Kidney epithelial cell (primary cell): ENCODE results near the gene ARHGEF7. TPM values are rescaled to one million over a fixed set of nuclear protein-coding genes. Genes with fewer than 3 reads are reported as not detected.

ENCODE experiments used
- DNase-seq: peaks from one replicate; pipeline ENCODE4 v3.0.0-alpha.2; 2010; ENCODE audit warnings: low read depth
- H3K27me3 ChIP-seq: 2 replicates; pipeline ENCODE4 v1.6.0; 2011; ENCODE audit warnings: low read length; ENCODE audit not compliant: control insufficient read depth, insufficient read depth
- H3K36me3 ChIP-seq: 2 replicates; pipeline ENCODE4 v1.5.1; 2011; ENCODE audit warnings: low read length; ENCODE audit not compliant: control insufficient read depth, insufficient read depth
- H3K4me3 ChIP-seq: 2 replicates; pipeline ENCODE4 v1.5.1; 2011; ENCODE audit warnings: low read depth, mild to moderate bottlenecking, control low read depth, low read length
- total RNA-seq: library from RNA; depleted of rRNA; stranded (reverse); fragments of >200 nt; gene quantifications from 2 replicates; pipeline ENCODE4 v1.2.3, GENCODE V29; 2015
- TF ChIP-seq, protein P1 (sequence below): IDR thresholded peaks from 2 replicates; pipeline ENCODE4 v1.5.1; 2011; ENCODE audit warnings: mild to moderate bottlenecking, moderate library complexity, low read length, control low read depth, inconsistent platforms; ENCODE audit not compliant: insufficient read depth, poor library complexity, severe bottlenecking

The ARHGEF7 gene
- total RNA-seq, 1 donor from 2014 or later: 32.4 TPM

GRCh38 chr13:111177921-111178320, 62.8 kb downstream of the ARHGEF7 start:
- TF ChIP-seq, protein P1, sequence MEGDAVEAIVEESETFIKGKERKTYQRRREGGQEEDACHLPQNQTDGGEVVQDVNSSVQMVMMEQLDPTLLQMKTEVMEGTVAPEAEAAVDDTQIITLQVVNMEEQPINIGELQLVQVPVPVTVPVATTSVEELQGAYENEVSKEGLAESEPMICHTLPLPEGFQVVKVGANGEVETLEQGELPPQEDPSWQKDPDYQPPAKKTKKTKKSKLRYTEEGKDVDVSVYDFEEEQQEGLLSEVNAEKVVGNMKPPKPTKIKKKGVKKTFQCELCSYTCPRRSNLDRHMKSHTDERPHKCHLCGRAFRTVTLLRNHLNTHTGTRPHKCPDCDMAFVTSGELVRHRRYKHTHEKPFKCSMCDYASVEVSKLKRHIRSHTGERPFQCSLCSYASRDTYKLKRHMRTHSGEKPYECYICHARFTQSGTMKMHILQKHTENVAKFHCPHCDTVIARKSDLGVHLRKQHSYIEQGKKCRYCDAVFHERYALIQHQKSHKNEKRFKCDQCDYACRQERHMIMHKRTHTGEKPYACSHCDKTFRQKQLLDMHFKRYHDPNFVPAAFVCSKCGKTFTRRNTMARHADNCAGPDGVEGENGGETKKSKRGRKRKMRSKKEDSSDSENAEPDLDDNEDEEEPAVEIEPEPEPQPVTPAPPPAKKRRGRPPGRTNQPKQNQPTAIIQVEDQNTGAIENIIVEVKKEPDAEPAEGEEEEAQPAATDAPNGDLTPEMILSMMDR: no peak
- Histone ChIP-seq H3K4me3 (no peak overlapping the region), H3K27me3 (no peaks in the 10 kb centered on the region), H3K36me3 (no peaks in the 10 kb centered on the region)
- DNase-seq: no peak

GRCh38 chr13:111178402-111178801, 63.3 kb downstream of the ARHGEF7 start:
- Histone ChIP-seq H3K27me3 (no peaks in the 10 kb centered on the region), H3K4me3 (no peak overlapping the region), H3K36me3 (no peaks in the 10 kb centered on the region)
- DNase-seq: no peak
- TF ChIP-seq, protein P1: no peak

DNA sequence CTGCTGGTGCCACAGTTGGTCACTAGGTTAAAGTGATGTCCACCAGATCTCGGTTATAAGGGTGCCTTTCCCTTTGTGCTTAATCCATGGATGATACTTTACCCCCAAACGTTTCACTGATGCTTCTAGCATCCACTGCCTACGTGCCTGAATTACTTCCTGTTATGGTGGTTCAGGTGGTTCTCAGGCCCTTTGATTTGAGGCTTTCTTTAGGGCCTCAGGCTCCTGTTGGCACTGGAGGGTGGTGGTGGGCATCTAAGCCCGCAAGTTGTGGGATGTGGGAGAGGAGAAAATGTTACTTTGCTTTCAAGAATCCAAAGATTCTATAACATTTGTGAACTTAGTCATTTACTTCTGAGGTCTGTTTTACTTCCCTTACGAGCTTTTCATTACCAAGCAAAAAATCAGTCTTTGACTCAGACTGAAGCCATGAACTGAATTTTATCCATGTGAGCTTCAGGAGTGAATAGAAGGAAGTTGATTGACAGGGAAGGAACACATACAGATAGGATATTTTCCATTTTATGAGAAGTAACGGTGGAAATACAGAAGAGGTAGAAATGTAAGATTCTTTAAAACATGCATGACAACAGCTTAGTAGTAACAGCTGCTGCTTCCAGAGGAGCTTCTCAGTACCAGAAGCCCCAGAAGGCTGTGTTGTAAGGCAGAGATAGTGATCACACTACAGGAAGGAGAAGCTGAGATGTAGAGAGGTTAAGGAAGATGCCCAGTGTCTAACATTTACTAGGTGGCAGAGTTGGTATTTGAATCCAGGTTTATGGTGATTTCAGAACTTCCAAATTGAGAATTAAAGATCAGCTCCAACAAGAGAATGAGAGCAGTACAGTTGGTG, 65.0 kb downstream of the ARHGEF7 start:
- Histone ChIP-seq H3K36me3 (no peaks in the 10 kb centered on the region), H3K27me3 (no peaks in the 10 kb centered on the region), H3K4me3 (no peak overlapping the region)
- no peak for DNase-seq
- TF ChIP-seq, protein P1: no peak

DNA sequence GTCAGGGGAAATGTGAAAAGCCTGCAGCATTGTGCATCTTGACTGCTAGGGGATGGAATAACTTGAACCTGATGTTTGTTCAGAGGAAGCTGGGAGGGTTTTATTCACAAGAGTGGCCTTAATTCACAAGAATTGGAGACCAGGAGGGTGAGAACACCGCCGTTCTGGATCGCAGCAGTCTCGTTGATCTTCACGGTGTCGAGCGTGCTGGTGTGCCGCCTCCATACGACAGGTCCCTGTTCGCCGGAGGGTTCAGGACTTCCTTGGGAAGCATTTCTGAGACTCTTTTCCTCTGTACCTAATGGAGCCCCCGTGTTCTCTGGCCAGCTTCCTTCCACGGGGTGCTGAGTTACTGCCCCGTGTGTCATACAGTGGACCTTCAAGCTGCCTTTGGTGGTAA, 66.9 kb downstream of the ARHGEF7 start:
- Histone ChIP-seq H3K36me3 (no peaks in the 10 kb centered on the region), H3K4me3 (no peak overlapping the region), H3K27me3 (no peaks in the 10 kb centered on the region)
- DNase-seq: no peak
- TF ChIP-seq, protein P1: no peak

DNA sequence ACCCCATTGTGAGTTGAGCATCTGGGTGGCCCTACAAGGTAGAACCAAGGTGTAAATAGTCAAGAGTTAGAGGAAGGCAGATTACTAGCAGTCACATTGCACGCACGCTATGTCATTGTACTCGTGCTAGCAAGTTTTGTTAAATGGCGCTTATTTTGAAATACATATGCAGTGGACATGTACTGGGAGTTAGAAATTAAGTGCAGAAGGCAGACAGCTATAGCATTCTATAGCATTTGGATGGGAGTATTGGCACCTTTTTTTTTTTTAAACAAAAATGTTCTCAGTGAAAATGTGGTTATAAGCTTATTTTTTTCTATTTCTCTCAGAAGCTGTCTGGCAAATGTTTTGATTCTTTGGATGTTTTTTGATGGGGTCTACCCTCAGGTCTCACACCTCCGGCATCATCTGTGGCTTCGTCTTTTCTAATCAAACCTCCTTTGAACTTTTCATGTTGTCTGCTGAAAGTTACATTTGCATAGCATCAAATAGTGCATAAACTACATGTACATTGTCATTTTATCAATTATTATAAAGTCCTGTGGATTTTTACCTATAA, 68.1 kb downstream of the ARHGEF7 start:
- TF ChIP-seq, protein P1: no peak
- Histone ChIP-seq H3K36me3 (no peaks in the 10 kb centered on the region), H3K4me3 (no peak overlapping the region), H3K27me3 (no peaks in the 10 kb centered on the region)
- DNase-seq: no peak
